Activated naive CD4-positive, alpha-beta T cell treated with anti-CD3 and anti-CD28 coated beads, Interleukin-2, amount 10 ng/mL, durations not matched to agents 7 days and 5 days (primary cell): ENCODE results near the gene BMP4.
"Not testable (repeated sequence)": the region's sequence is repeated elsewhere in the genome, so short reads cannot be mapped to it uniquely, and the experiment has no call there.

Experiments used
- CTCF ChIA-PET: fragments of 350-600 bp; sonication (Branson Sonifier 250); formaldehyde crosslinking; loops from one replicate; lab custom pipeline; 2021; ENCODE audit warnings: antibody characterized with exemption; lab: Charles Lee
- DNase-seq: peaks from one replicate; pipeline ENCODE4 v3.0.0-alpha.2; 2020
- H3K27ac Mint-ChIP-seq: one replicate; pipeline ENCODE4 v1.8.0; 2021; ENCODE audit warnings: mild to moderate bottlenecking, moderate library complexity, mixed read lengths
- H3K27me3 Mint-ChIP-seq: one replicate; pipeline ENCODE4 v1.8.0; 2021; ENCODE audit warnings: mild to moderate bottlenecking, mixed read lengths
- H3K36me3 Mint-ChIP-seq: one replicate; pipeline ENCODE4 v1.8.0; 2021; ENCODE audit warnings: mixed read lengths
- H3K4me1 Mint-ChIP-seq: one replicate; pipeline ENCODE4 v1.8.0; 2021; ENCODE audit warnings: mixed read lengths
- H3K4me3 Mint-ChIP-seq: one replicate; pipeline ENCODE4 v1.8.0; 2021; ENCODE audit warnings: mild to moderate bottlenecking, moderate library complexity, mixed read lengths
- H3K9me3 Mint-ChIP-seq: one replicate; pipeline ENCODE4 v1.8.0; 2021; ENCODE audit warnings: mixed read lengths

BMP4 gene

DNA sequence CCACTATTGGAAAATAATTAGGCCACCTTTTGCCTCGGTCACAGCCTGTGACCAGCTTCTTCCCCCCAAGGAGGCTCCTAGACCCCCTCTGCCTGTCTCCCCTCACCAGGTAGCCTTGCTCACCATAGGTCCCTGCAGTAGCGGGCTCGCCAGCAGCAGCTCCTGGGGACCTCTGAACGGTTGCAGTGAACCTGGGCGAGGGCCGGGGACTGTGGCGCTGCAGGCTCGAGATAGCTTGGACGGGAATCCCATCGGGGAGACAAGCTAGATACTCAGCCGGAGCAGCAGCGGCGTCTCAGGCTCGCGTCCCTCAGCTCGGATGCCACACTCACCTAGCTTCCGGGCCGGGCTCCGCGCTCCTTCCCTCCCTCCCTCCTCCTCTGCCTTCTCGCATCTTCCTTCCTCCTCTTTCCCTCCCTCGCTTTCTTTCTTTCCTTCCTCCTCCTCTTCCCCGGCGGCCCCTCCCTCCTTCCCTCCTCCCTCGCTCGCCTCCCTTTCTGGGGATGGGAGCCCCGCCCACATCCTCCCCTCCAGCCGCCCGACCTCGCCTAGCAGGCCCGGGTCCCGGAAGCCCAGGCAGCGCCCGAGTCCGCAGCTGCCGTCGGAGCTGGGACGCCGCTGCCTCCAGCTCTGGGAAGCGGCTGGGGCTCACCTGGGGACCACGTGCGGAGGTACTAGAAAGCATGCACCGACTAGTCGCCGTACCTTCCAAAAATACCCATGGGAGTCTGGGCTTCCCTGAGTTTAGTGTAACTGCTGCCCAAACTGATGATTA lies at the start of gene BMP4:
Gene BMP4, minus strand, starts transcription at position 399 of the 775 bp plus-strand sequence. CDS start 4,603 bp downstream, outside the sequence.
- Mint-ChIP-seq H3K27ac (peak within 1 kb of the TSS; percentile 69), H3K4me1 (peaks cover 44% of the 10 kb centered on the region), H3K27me3 (peaks cover 76% of the 10 kb centered on the region), H3K4me3 (peak within 1 kb of the TSS; percentile 74), H3K36me3 (peaks cover 8% of the 10 kb centered on the region), H3K9me3 (peaks cover 2% of the 10 kb centered on the region)
- CTCF ChIA-PET: no interaction called here
- peak; percentile 55 for DNase-seq

DNA sequence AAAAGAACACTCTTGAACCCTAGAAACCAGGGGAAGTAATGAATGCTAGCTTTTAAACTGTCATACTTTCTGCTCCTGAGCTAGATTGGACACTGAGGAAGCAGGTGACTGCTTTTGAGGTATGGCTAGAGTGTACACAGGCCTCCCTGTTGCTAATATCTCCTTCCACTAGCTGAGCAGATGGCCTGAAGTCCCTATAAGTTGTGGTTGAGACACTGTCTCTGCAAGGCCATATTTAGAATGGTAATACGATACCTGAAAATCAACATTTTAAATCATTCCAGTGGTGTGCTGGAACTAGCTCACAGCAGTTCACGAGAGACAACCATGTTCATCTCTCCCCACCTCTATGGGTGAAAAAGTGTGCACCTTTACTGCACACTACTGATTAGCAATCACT lies 46.4 kb upstream of the BMP4 start:
- no peak for DNase-seq
- no peak overlapping the region for H3K27ac Mint-ChIP-seq
- H3K4me3 Mint-ChIP-seq: no peak overlapping the region
- H3K36me3 Mint-ChIP-seq: no peaks in the 10 kb centered on the region
- H3K9me3 Mint-ChIP-seq: peaks cover 4% of the 10 kb centered on the region
- CTCF ChIA-PET: no interaction called here
- H3K27me3 Mint-ChIP-seq: no peaks in the 10 kb centered on the region
- no peaks in the 10 kb centered on the region for H3K4me1 Mint-ChIP-seq

DNA sequence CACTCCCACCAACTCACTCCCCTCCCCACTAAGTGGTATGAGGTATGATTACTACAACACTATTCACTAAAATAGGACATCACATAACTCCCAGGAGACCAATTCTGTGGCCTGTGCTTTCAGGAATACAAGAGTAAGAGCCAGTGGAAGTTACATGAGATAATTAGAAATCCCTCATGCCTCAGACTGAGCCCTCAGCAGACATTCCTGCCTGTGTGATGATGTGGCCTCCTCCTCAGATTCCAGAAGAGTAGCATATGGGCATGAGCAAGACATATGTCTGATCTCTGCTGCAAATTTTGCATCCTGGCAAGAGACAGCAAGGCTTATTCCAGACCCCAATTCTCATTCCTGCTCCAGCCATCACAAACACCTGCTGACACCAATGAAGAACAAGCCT lies 46.0 kb upstream of the BMP4 start:
- Mint-ChIP-seq H3K4me3 (no peak overlapping the region), H3K27ac (no peak overlapping the region), H3K36me3 (no peaks in the 10 kb centered on the region), H3K9me3 (peaks cover 4% of the 10 kb centered on the region), H3K4me1 (no peaks in the 10 kb centered on the region), H3K27me3 (no peaks in the 10 kb centered on the region)
- CTCF ChIA-PET: no interaction called here
- DNase-seq: no peak

DNA sequence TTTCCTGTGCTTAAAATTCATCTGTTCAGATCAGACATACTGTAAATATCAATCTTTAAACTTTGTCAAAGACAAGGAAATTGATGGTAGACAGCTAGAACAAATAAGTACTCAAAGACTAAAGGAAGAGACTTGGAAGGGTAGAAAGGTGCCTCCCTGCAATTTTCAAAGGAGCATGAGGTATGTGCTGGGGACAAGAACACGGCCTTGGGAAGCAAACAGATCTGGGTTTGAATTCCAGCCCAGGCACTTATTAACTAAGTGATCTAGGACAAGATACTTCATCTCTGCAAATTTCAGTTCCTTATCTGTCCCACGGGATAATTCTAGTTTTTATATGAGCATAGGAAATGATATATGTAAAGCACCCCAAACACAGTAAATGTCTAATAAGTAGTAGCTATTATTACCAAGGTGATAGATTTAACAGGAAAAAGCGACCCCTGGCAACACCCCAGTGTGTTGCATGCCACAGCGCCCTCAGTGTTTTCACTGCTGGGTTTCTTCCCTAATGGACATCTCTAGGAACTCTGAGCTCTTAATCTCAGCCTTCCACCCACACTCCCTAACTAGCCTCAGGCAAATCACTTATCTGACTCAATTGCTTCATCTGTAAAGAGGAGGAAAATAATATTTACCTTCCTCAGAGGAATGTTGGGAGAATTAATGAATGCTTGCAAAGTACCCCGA lies 44.7 kb upstream of the BMP4 start:
- no peak overlapping the region for H3K4me3 Mint-ChIP-seq
- no peaks in the 10 kb centered on the region for H3K36me3 Mint-ChIP-seq
- CTCF ChIA-PET: interaction anchor here (0.6 to 0.9 kb wide), 3 partner anchors 75 to 716 kb away, joined by 3 read pairs; no protein-coding TSS in a partner anchor
- H3K27ac Mint-ChIP-seq: no peak overlapping the region
- H3K9me3 Mint-ChIP-seq: no peaks in the 10 kb centered on the region
- H3K27me3 Mint-ChIP-seq: no peaks in the 10 kb centered on the region
- DNase-seq: no peak
- H3K4me1 Mint-ChIP-seq: no peaks in the 10 kb centered on the region

- Mint-ChIP-seq H3K27ac (no peak overlapping the region), H3K9me3 (no peaks in the 10 kb centered on the region), H3K4me1 (no peaks in the 10 kb centered on the region), H3K4me3 (no peak overlapping the region), H3K36me3 (no peaks in the 10 kb centered on the region), H3K27me3 (no peaks in the 10 kb centered on the region)
- CTCF ChIA-PET: interaction anchor here (0.7 kb wide), 1 partner anchor 16 kb away, joined by 3 read pairs; no protein-coding TSS in a partner anchor
- DNase-seq: no peak
Observed at GRCh38 chr14:54000341-54000811, 43.8 kb upstream of the BMP4 start.

DNA sequence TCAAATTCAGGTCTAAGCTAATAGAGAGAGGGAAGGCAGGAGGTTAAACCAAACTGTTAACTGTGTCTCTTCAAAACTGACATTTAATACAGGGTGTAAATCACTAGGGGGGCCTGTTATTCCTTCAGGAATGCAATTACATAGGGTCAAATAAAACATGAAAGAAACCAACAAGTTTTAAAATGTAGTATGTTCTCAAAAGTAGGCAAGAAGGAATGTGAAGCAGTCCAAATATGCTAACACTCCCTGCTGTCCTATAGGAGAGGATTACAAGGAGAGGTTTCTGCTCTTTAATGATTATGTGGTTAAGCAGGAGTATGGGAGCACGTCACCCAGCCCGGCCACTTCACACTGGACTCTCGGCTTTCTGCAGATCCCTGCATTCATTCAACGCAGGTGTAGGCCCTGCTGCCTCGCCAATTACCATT lies 42.5 kb upstream of the BMP4 start:
- Mint-ChIP-seq H3K9me3 (no peaks in the 10 kb centered on the region), H3K4me1 (no peaks in the 10 kb centered on the region), H3K4me3 (no peak overlapping the region), H3K27ac (no peak overlapping the region), H3K36me3 (no peaks in the 10 kb centered on the region), H3K27me3 (no peaks in the 10 kb centered on the region)
- CTCF ChIA-PET: no interaction called here
- no peak for DNase-seq

GRCh38 chr14:53996041-53996440 lies 39.4 kb upstream of the BMP4 start:
- no peak overlapping the region for H3K27ac Mint-ChIP-seq
- H3K27me3 Mint-ChIP-seq: no peaks in the 10 kb centered on the region
- H3K4me3 Mint-ChIP-seq: no peak overlapping the region
- no peaks in the 10 kb centered on the region for H3K4me1 Mint-ChIP-seq
- DNase-seq: no peak
- H3K9me3 Mint-ChIP-seq: no peaks in the 10 kb centered on the region
- H3K36me3 Mint-ChIP-seq: no peaks in the 10 kb centered on the region
- CTCF ChIA-PET: no interaction called here

DNA sequence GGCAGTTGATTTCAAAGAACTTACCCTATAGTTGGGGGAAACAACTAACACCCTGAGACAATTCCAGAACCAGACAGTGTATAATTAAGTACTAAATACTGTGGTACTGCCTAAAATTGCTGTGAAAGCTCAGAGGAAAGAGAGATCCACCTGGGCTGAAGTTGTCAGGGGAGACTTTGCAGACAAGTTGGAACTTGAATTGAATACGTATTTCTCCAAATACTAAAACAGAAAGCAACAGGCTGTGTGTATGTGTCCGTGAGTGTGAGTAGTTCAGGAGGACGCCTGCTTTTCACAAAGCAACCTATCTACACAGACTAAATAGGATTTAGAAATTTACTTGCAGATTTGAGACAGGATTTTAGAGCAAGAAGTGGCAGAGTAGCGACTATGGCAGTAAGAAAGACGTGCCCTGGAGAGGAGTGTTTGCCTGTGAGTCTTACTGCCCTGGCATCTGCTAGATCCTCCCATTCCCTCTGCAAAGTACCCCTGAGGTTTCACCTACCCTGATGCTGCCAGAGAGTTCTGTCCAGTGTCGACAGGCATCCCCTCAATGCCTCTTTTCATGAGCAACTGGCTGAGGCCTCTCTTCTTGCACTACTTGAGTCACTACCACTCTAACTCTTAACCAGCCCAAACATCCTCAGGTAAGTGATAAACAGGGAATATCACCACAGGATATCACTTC lies 37.4 kb upstream of the BMP4 start:
- no peak for DNase-seq
- CTCF ChIA-PET: no interaction called here
- Mint-ChIP-seq H3K4me3 (no peak overlapping the region), H3K9me3 (no peaks in the 10 kb centered on the region), H3K27me3 (no peaks in the 10 kb centered on the region), H3K27ac (no peak overlapping the region), H3K36me3 (no peaks in the 10 kb centered on the region), H3K4me1 (no peaks in the 10 kb centered on the region)

DNA sequence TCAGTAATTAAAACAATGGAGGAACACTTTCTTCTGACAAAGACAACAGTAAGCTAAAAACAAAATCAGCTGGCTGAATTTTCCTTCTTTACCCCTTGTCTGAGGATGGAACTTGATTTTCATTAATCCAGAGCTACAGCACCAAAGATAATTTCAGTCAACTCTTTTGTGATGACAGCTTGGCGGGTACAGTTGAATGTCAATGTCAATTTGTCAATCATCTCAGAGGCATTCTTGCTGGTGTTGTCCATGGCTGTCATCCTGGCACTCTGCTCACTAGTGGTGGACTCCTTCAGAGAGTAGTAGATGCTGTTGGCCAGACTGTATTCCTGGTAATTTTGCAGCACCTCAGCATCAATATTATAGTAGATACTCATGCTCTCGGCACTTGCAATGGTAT lies 34.4 kb upstream of the BMP4 start:
- no peak overlapping the region for H3K4me3 Mint-ChIP-seq
- H3K9me3 Mint-ChIP-seq: peaks cover 9% of the 10 kb centered on the region

GRCh38 chr14:53986718-53987117 lies 30.1 kb upstream of the BMP4 start:
- H3K4me1 Mint-ChIP-seq, H3K27ac Mint-ChIP-seq, H3K27me3 Mint-ChIP-seq, DNase-seq, H3K36me3 Mint-ChIP-seq, H3K4me3 Mint-ChIP-seq, CTCF ChIA-PET: not testable (repeated sequence)
- peaks cover 20% of the 10 kb centered on the region for H3K9me3 Mint-ChIP-seq

More for the DNA sequence above, 34.4 kb upstream of the BMP4 start:
- H3K27me3 Mint-ChIP-seq: no peaks in the 10 kb centered on the region
- H3K36me3 Mint-ChIP-seq: no peaks in the 10 kb centered on the region
- no peak overlapping the region for H3K27ac Mint-ChIP-seq
- DNase-seq: no peak
- CTCF ChIA-PET: no interaction called here
- H3K4me1 Mint-ChIP-seq: no peaks in the 10 kb centered on the region

DNA sequence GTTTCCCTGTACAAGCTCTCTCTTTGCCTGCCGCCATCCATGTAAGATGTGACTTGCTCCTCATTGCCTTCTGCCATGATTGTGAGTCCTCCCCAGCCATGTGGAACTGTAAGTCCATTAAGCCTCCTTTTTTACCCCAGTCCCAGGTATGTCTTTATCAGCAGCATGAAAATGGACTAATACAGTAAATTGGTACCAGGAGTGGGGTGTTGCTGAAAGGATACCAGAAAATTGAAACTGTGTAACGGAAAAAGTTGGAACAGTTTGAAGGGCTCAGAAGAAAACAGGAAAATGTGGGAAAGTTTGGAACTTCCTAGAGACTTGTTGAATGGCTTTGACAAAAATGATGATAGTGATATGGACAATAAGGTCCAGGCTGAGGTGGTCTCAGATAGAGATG lies 28.3 kb upstream of the BMP4 start:
- H3K4me1 Mint-ChIP-seq, H3K36me3 Mint-ChIP-seq, H3K27me3 Mint-ChIP-seq, CTCF ChIA-PET, H3K4me3 Mint-ChIP-seq, DNase-seq, H3K27ac Mint-ChIP-seq: not testable (repeated sequence)
- H3K9me3 Mint-ChIP-seq: peaks cover 20% of the 10 kb centered on the region

DNA sequence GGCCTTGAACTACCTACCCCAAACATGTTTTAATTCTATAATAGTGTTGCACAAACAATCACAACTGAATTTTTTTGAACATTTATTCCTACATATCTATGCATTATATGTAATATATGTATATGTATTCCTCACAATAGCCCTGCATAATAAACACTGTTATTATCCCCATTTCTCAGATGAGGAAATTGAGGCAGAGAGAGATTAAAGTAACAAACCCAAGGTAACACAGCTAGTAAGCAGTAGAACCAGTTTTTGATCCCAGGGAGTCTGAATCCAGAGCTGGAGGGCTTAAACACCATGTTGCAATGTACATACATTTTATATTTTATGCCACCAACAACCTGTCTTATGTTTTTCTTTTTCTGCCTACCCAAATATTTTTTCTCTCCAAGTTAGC lies 26.5 kb upstream of the BMP4 start:
- no peaks in the 10 kb centered on the region for H3K27me3 Mint-ChIP-seq
- CTCF ChIA-PET: no interaction called here
- peaks cover 20% of the 10 kb centered on the region for H3K9me3 Mint-ChIP-seq
- H3K4me3 Mint-ChIP-seq: no peak overlapping the region
- no peak for DNase-seq
- H3K27ac Mint-ChIP-seq: no peak overlapping the region
- no peaks in the 10 kb centered on the region for H3K36me3 Mint-ChIP-seq
- H3K4me1 Mint-ChIP-seq: no peaks in the 10 kb centered on the region

- no peak overlapping the region for H3K4me3 Mint-ChIP-seq
- no peaks in the 10 kb centered on the region for H3K36me3 Mint-ChIP-seq
- no peaks in the 10 kb centered on the region for H3K27me3 Mint-ChIP-seq
- CTCF ChIA-PET: no interaction called here
- H3K9me3 Mint-ChIP-seq: peaks cover 20% of the 10 kb centered on the region
- DNase-seq: no peak
- H3K27ac Mint-ChIP-seq: no peak overlapping the region
- H3K4me1 Mint-ChIP-seq: no peaks in the 10 kb centered on the region
Observed at GRCh38 chr14:53982546-53982945, 25.9 kb upstream of the BMP4 start.
